NB4 (cell line): ENCODE results near the gene ATP11C.
"Not testable (repeated sequence)": the region's sequence is repeated elsewhere in the genome, so short reads cannot be mapped to it uniquely, and the experiment has no call there.

ENCODE experiments used
- DNase-seq: peaks from one replicate; pipeline ENCODE4 v3.0.0; 2010; ENCODE audit warnings: low read depth
- H3K4me3 ChIP-seq: one replicate; pipeline ENCODE4 v1.5.1; 2011; ENCODE audit warnings: mild to moderate bottlenecking, low read depth, low read length, moderate library complexity
- CTCF ChIP-seq: IDR thresholded peaks from one replicate; pipeline ENCODE4 v1.5.1; 2012; ENCODE audit warnings: low read depth, low read length
- MAX ChIP-seq: IDR thresholded peaks from 2 replicates; pipeline ENCODE4 v1.6.1; 2011; ENCODE audit warnings: low read depth, low read length
- MYC ChIP-seq: IDR thresholded peaks from 2 replicates; pipeline ENCODE4 v1.6.1; 2011; ENCODE audit warnings: low read depth, low read length
- POLR2A ChIP-seq: IDR thresholded peaks from 2 replicates; pipeline ENCODE4 v1.6.1; 2011; ENCODE audit warnings: mild to moderate bottlenecking; ENCODE audit not compliant: insufficient read length; ENCODE audit errors: extremely low read depth

ATP11C gene

GRCh38 chrX:139881130-139881529 is 51.7 kb downstream of the ATP11C start:
- no peak for DNase-seq
- TF ChIP-seq POLR2A (no peak), MAX (no peak), MYC (no peak), CTCF (no peak)
- H3K4me3 ChIP-seq: no peak overlapping the region

GRCh38 chrX:139877710-139878414 is 55.0 kb downstream of the ATP11C start:
- DNase-seq: peak; percentile 0
- TF ChIP-seq CTCF: no peak
- TF ChIP-seq MAX: no peak
- TF ChIP-seq MYC: no peak
- H3K4me3 ChIP-seq: no peak overlapping the region

GRCh38 chrX:139875841-139876240 is 57.0 kb downstream of the ATP11C start:
- TF ChIP-seq CTCF (no peak), MYC (no peak), MAX (no peak), POLR2A (no peak)
- no peak overlapping the region for H3K4me3 ChIP-seq
- DNase-seq: no peak

- TF ChIP-seq CTCF: no peak
- no peak for TF ChIP-seq POLR2A
- no peak for TF ChIP-seq MAX
- TF ChIP-seq MYC: no peak
- DNase-seq: no peak
- no peak overlapping the region for H3K4me3 ChIP-seq
Measured at GRCh38 chrX:139869796-139870195, 63.1 kb downstream of the ATP11C start.

GRCh38 chrX:139864640-139865039 is 68.2 kb downstream of the ATP11C start:
- no peak overlapping the region for H3K4me3 ChIP-seq
- no peak for DNase-seq
- TF ChIP-seq CTCF (no peak), POLR2A (no peak), MYC (no peak), MAX (no peak)

GRCh38 chrX:139862208-139862607 is 70.6 kb downstream of the ATP11C start:
- no peak overlapping the region for H3K4me3 ChIP-seq
- TF ChIP-seq CTCF (peak; percentile 14), POLR2A (no peak), MAX (no peak)
- no peak for DNase-seq

GRCh38 chrX:139856826-139857225 is 76.0 kb downstream of the ATP11C start:
- not testable (repeated sequence) for H3K4me3 ChIP-seq, DNase-seq
